ENCODE measurements around the gene METTL26. TPM values are rescaled to one million over a fixed set of nuclear protein-coding genes. Genes with fewer than 3 reads are reported as not detected.

METTL26 gene
- total and polyA plus RNA-seq, 8 donors: 17.3 to 271 (median 197) TPM

GRCh38 chr16:627454-628239, 8.5 kb downstream of the METTL26 start:
- Histone ChIP-seq H3K9me3 (no peaks in the 10 kb centered on the region), H3K27ac (no peak overlapping the region), H3K4me1 (peaks cover 23 to 37% (median 27%) of the 10 kb centered on the region in 4 donors), H3K36me3 (peaks cover 19 to 50% (median 45%) of the 10 kb centered on the region in 4 donors), H3K4me3 (no peak overlapping the region), H3K27me3 (peaks cover 0 to 13% (median 0%) of the 10 kb centered on the region in 3 donors)
- intact Hi-C loops (cut with DNase I; ENCODE audit: low total_unique reads): no loop called here
- WGBS, 5 donors: 72 to 84% (median 77%) methylated on average over 49 to 50 of the region's 50 CpGs
- TF ChIP-seq, protein P1, sequence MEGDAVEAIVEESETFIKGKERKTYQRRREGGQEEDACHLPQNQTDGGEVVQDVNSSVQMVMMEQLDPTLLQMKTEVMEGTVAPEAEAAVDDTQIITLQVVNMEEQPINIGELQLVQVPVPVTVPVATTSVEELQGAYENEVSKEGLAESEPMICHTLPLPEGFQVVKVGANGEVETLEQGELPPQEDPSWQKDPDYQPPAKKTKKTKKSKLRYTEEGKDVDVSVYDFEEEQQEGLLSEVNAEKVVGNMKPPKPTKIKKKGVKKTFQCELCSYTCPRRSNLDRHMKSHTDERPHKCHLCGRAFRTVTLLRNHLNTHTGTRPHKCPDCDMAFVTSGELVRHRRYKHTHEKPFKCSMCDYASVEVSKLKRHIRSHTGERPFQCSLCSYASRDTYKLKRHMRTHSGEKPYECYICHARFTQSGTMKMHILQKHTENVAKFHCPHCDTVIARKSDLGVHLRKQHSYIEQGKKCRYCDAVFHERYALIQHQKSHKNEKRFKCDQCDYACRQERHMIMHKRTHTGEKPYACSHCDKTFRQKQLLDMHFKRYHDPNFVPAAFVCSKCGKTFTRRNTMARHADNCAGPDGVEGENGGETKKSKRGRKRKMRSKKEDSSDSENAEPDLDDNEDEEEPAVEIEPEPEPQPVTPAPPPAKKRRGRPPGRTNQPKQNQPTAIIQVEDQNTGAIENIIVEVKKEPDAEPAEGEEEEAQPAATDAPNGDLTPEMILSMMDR (IDR thresholded peaks at IDR 0.05): no peak
- TF ChIP-seq POLR2A (IDR thresholded peaks at IDR 0.05) (no peak), POLR2AphosphoS5 (IDR thresholded peaks at IDR 0.05) (no peak), EP300 (IDR thresholded peaks at IDR 0.05) (no peak)
- peak; percentile 58 to 61 for DNase-seq

GRCh38 chr16:626787-627453, 9.2 kb downstream of the METTL26 start:
- H3K27ac ChIP-seq: peak overlapping the region in 1 of 5 donors; percentile 29
- no peak overlapping the region for H3K4me3 ChIP-seq
- WGBS, 5 donors: 86 to 94% (median 88%) methylated on average over 27 to 29 of the region's 29 CpGs
- peaks cover 19 to 47% (median 43%) of the 10 kb centered on the region in 4 donors for H3K36me3 ChIP-seq
- H3K4me1 ChIP-seq: peaks cover 27 to 42% (median 33%) of the 10 kb centered on the region in 4 donors
- H3K9me3 ChIP-seq: no peaks in the 10 kb centered on the region
- peaks cover 0 to 6% (median 0%) of the 10 kb centered on the region in 3 donors for H3K27me3 ChIP-seq
- peak in 1 of 2 donors; percentile 26 for DNase-seq
- TF ChIP-seq EP300 (IDR thresholded peaks at IDR 0.05) (no peak), POLR2A (IDR thresholded peaks at IDR 0.05) (no peak)
- TF ChIP-seq, protein P1 (IDR thresholded peaks at IDR 0.05): no peak
- intact Hi-C loops (cut with DNase I; ENCODE audit: low total_unique reads): no loop called here

GRCh38 chr16:625977-626765, 9.9 kb downstream of the METTL26 start:
- Histone ChIP-seq H3K36me3 (peaks cover 19 to 49% (median 45%) of the 10 kb centered on the region in 4 donors), H3K4me3 (no peak overlapping the region), H3K27me3 (peaks cover 0 to 4% (median 0%) of the 10 kb centered on the region in 3 donors), H3K9me3 (no peaks in the 10 kb centered on the region), H3K27ac (peak overlapping the region in 1 of 5 donors; percentile 29), H3K4me1 (peaks cover 33 to 43% (median 37%) of the 10 kb centered on the region in 4 donors)
- 95 to 96% (median 96%) methylated on average over 5 to 35 of the region's 35 CpGs for WGBS, 5 donors
- TF ChIP-seq, protein P1 (IDR thresholded peaks at IDR 0.05): no peak
- TF ChIP-seq POLR2AphosphoS5 (IDR thresholded peaks at IDR 0.05) (no peak), POLR2A (IDR thresholded peaks at IDR 0.05) (no peak), EP300 (IDR thresholded peaks at IDR 0.05) (no peak)
- DNase-seq: no peak
- intact Hi-C loops (cut with DNase I; ENCODE audit: low total_unique reads): no loop called here

Measured in stomach (tissue), 9 donors.